ENCODE measurements around the gene RGMA. TPM values are rescaled to one million over a fixed set of nuclear protein-coding genes. Genes with fewer than 3 reads are reported as not detected.

RGMA gene
- total and polyA plus RNA-seq, 10 of the 15 experiments (the other 5 are each of a cell fraction or from before 2014, with no cell fraction given): not detected

- TF ChIP-seq, protein P1, sequence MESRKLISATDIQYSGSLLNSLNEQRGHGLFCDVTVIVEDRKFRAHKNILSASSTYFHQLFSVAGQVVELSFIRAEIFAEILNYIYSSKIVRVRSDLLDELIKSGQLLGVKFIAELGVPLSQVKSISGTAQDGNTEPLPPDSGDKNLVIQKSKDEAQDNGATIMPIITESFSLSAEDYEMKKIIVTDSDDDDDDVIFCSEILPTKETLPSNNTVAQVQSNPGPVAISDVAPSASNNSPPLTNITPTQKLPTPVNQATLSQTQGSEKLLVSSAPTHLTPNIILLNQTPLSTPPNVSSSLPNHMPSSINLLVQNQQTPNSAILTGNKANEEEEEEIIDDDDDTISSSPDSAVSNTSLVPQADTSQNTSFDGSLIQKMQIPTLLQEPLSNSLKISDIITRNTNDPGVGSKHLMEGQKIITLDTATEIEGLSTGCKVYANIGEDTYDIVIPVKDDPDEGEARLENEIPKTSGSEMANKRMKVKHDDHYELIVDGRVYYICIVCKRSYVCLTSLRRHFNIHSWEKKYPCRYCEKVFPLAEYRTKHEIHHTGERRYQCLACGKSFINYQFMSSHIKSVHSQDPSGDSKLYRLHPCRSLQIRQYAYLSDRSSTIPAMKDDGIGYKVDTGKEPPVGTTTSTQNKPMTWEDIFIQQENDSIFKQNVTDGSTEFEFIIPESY (IDR thresholded peaks at IDR 0.05): no peak
- TF ChIP-seq YY1 (IDR thresholded peaks at IDR 0.05; ENCODE audit: low read depth, low read length) (no peak), ZSCAN29 (IDR thresholded peaks at IDR 0.05) (no peak), MEF2B (IDR thresholded peaks at IDR 0.05; ENCODE audit: partially characterized antibody, poor library complexity, severe bottlenecking) (no peak), CHD4 (IDR thresholded peaks at IDR 0.05) (no peak)
Measured at GRCh38 chr15:93066224-93066681, 22.8 kb downstream of the RGMA start (continued).

DNA sequence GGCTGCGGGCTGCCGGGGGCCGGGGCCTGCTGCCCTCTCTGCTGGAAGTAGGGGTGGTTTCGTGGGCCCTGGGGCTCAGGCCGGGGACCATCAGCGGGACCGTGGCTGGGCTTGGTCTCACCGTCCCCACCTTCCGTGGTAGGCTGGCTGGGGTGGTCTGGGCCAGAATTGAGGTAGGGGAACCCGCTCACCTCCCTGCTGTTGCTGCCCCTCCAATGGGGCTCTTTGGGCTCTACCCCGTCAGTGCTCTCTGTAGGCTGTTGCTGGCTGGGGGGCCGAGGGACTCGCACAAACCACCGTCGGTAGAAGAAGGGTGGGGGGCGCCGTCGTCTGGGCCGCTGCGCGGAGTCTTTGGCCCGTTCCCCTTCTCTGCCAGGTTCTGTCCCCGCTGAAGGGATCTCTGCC lies 23.4 kb downstream of the RGMA start:
- POLR2A ChIA-PET: no interaction called here
- CTCF ChIA-PET: no interaction called here
- Histone ChIP-seq H3K27ac (ENCODE audit: control insufficient read depth, insufficient read depth) (no peak overlapping the region), H3K4me1 (ENCODE audit: control insufficient read depth, insufficient read depth, low read length) (no peaks in the 10 kb centered on the region), H3K4me2 (ENCODE audit: control insufficient read depth, insufficient read depth) (no peak overlapping the region), H3K36me3 (ENCODE audit: control insufficient read depth in 2 of 2, insufficient read depth in 2 of 2, low read length in 1 of 2) (no peaks in the 10 kb centered on the region), H3K9ac (ENCODE audit: control insufficient read depth, insufficient read depth, low read length) (no peak overlapping the region), H4K20me1 (ENCODE audit: control insufficient read depth, insufficient read depth) (no peaks in the 10 kb centered on the region), H3K27me3 (replicated peaks in 1 of 2; ENCODE audit: control insufficient read depth in 2 of 2, insufficient read depth in 2 of 2, low read length in 1 of 2) (peaks cover 0 to 3% of the 10 kb centered on the region in 2 experiments; a peak in 2 of 4 replicates), H3K79me2 (ENCODE audit: control insufficient read depth, insufficient read depth, low read length) (no peaks in the 10 kb centered on the region), H2AFZ (ENCODE audit: control insufficient read depth, low read depth, low read length) (no peak overlapping the region), H3K9me3 (replicated peaks; ENCODE audit: control insufficient read depth, insufficient read depth, low read length) (no peaks in the 10 kb centered on the region), H3K4me3 (no peak overlapping the region)
- 57% methylated on average over 21 of the region's 23 CpGs for WGBS (ENCODE audit: insufficient coverage, insufficient replicate concordance, low lambda C conversion rate, missing lambda C conversion rate)
- intact Hi-C loops (cut with micrococcal nuclease; ENCODE audit: unreplicated experiment) (no loop called here), in situ Hi-C loops (cut with MboI) (no loop called here)
- SMC1A ChIA-PET (ENCODE audit: uncharacterized antibody, unreplicated experiment): no interaction called here
- ATAC-seq (no peak), FAIRE-seq (no peak), DNase-seq (ENCODE audit: low read depth, low spot score) (no peak)
- BruUV-seq (replicated peaks): no TSS peak
- RAD21 ChIA-PET (ENCODE audit: unreplicated experiment): no interaction called here
- TF ChIP-seq, protein P2, sequence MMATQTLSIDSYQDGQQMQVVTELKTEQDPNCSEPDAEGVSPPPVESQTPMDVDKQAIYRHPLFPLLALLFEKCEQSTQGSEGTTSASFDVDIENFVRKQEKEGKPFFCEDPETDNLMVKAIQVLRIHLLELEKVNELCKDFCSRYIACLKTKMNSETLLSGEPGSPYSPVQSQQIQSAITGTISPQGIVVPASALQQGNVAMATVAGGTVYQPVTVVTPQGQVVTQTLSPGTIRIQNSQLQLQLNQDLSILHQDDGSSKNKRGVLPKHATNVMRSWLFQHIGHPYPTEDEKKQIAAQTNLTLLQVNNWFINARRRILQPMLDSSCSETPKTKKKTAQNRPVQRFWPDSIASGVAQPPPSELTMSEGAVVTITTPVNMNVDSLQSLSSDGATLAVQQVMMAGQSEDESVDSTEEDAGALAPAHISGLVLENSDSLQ (IDR thresholded peaks at IDR 0.05): no peak
- TF ChIP-seq GABPA (IDR thresholded peaks at IDR 0.05; ENCODE audit: low read depth) (no peak), MYC (IDR thresholded peaks at IDR 0.05; ENCODE audit: insufficient read depth, insufficient read length, insufficient replicate concordance, low read length, severe bottlenecking) (no peak), CREB1 (IDR thresholded peaks at IDR 0.05; ENCODE audit: low read depth) (no peak), E2F8 (IDR thresholded peaks at IDR 0.05; ENCODE audit: low read depth, partially characterized antibody) (no peak), EGR1 (IDR thresholded peaks at IDR 0.05; ENCODE audit: borderline replicate concordance in 1 of 2, low read depth in 2 of 2, low read length in 2 of 2) (no peak), ATF7 (IDR thresholded peaks at IDR 0.05; ENCODE audit: low read depth) (no peak), BCL3 (IDR thresholded peaks at IDR 0.05; ENCODE audit: borderline replicate concordance, insufficient read depth, low read depth, low read length, poor library complexity, severe bottlenecking) (no peak), NFXL1 (IDR thresholded peaks at IDR 0.05; ENCODE audit: borderline replicate concordance) (no peak), HDAC6 (IDR thresholded peaks at IDR 0.05; ENCODE audit: unreplicated experiment) (no peak), ESRRA (IDR thresholded peaks at IDR 0.05; ENCODE audit: low read length) (no peak)

Measured in GM12878 (cell line).